Endothelial cell of umbilical vein (primary cell): Measurements from ENCODE around the gene PSD4.

Source experiments
- CTCF ChIP-seq, 2 donors: IDR thresholded peaks; 1 replicate in 1 of 2; 2 replicates in 1 of 2; pipeline ENCODE4 v1.5.1; 2011; ENCODE audit warnings: low read length in 2 of 2, mild to moderate bottlenecking in 2 of 2, moderate library complexity in 2 of 2, control low read depth in 1 of 2, inconsistent platforms in 1 of 2, low read depth in 1 of 2; ENCODE audit not compliant: insufficient read depth in 1 of 2; ENCODE audit errors: extremely low read depth in 1 of 2
- EZH2 ChIP-seq: IDR thresholded peaks from 2 replicates; pipeline ENCODE4 v1.6.1; 2012; ENCODE audit warnings: borderline replicate concordance, low read depth, mild to moderate bottlenecking, moderate library complexity, low read length, inconsistent platforms; ENCODE audit not compliant: severe bottlenecking
- MAX ChIP-seq: IDR thresholded peaks from 2 replicates; pipeline ENCODE4 v1.6.1; 2011; ENCODE audit not compliant: insufficient read depth, insufficient read length
- POLR2A ChIP-seq: IDR thresholded peaks from 2 replicates; pipeline ENCODE4 v1.6.1; 2012; ENCODE audit warnings: low read depth, mild to moderate bottlenecking, control low read depth, low read length

GRCh38 chr2:113171334-113172075 is 2.3 kb upstream of the PSD4 start:
- TF ChIP-seq EZH2: no peak
- TF ChIP-seq CTCF (IDR thresholded peaks at IDR 0.05; ENCODE audit: extremely low read depth in 1 of 2, insufficient read depth in 1 of 2, low read depth in 1 of 2, low read length in 2 of 2): no peak
- TF ChIP-seq MAX: no peak
- no peak for TF ChIP-seq POLR2A
